ENCODE data around the gene RALGPS1. TPM values are rescaled to one million over a fixed set of nuclear protein-coding genes. Genes with fewer than 3 reads are reported as not detected.

RALGPS1 gene
- polyA plus RNA-seq, 2 of the 4 experiments (the other 2 are of a cell fraction), result 5.0 to 7.9 TPM

DNA sequence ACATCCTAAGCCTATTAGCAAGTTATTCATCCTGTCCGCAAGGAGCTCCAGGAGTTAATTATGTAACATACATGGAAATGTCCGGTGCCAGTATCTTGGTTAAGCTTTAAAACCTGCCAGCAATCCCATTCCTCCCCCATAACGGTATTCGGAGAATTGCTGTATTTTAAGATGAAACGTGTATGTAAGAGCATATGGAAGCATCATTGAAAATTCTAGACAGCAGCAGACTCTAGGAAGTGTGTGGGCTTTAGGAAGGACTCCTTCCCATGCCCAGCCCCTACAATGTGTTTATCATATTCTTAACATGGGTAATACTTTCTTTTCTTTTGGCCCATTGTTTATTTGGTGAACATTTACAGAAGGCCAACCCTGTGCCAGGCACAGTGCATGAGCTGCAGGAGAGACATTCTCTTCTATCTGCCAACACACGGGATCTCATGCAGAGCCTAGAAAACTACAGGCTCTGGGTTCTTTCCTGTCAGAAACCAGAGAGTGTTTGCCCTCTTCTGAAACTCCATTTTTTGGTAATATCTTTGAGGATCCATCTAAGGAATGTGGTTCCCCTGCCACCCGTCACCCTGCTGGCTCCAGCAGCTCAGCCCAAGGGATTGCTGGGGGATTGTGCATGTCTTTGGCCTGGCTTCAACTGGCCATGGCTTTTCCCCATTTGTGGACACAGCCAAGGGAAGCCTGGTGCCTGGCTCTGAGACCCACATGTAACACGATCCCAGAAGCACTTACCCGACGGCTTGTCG lies 192.8 kb downstream of the RALGPS1 start:
- Histone ChIP-seq H3K4me2 (no peak overlapping the region), H3K4me3 (no peak overlapping the region), H3K4me1 (no peaks in the 10 kb centered on the region; the same call in 2 of the 3 replicates), H3K9me3 (no peaks in the 10 kb centered on the region), H3K27ac (no peak overlapping the region)
- no peak for TF ChIP-seq CHD4 (IDR thresholded peaks at IDR 0.05; ENCODE audit: borderline replicate concordance)
- TF ChIP-seq FOSL2 (IDR thresholded peaks at IDR 0.05), result no peak
- TF ChIP-seq FOSL2 (CRISPR knock-in tag; IDR thresholded peaks at IDR 0.05), result no peak
- no peak for TF ChIP-seq TP53 (CRISPR knock-in tag; IDR thresholded peaks at IDR 0.05)
- TF ChIP-seq, protein P1, sequence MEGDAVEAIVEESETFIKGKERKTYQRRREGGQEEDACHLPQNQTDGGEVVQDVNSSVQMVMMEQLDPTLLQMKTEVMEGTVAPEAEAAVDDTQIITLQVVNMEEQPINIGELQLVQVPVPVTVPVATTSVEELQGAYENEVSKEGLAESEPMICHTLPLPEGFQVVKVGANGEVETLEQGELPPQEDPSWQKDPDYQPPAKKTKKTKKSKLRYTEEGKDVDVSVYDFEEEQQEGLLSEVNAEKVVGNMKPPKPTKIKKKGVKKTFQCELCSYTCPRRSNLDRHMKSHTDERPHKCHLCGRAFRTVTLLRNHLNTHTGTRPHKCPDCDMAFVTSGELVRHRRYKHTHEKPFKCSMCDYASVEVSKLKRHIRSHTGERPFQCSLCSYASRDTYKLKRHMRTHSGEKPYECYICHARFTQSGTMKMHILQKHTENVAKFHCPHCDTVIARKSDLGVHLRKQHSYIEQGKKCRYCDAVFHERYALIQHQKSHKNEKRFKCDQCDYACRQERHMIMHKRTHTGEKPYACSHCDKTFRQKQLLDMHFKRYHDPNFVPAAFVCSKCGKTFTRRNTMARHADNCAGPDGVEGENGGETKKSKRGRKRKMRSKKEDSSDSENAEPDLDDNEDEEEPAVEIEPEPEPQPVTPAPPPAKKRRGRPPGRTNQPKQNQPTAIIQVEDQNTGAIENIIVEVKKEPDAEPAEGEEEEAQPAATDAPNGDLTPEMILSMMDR (IDR thresholded peaks at IDR 0.05), result no peak
- CTCF ChIA-PET, result no interaction called here
- no peak for FAIRE-seq
- POLR2A ChIA-PET, result interaction anchor here (0.6 kb wide), 1 partner anchor 13 kb away, joined by 3 read pairs; no protein-coding TSS in a partner anchor
- 85% methylated on average over 11 of the region's 11 CpGs for WGBS (ENCODE audit: missing lambda C conversion rate)
- no peak for DNase-seq (ENCODE audit: low read depth in 1 of 2, low spot score in 1 of 2)
- ATAC-seq, result no peak

DNA sequence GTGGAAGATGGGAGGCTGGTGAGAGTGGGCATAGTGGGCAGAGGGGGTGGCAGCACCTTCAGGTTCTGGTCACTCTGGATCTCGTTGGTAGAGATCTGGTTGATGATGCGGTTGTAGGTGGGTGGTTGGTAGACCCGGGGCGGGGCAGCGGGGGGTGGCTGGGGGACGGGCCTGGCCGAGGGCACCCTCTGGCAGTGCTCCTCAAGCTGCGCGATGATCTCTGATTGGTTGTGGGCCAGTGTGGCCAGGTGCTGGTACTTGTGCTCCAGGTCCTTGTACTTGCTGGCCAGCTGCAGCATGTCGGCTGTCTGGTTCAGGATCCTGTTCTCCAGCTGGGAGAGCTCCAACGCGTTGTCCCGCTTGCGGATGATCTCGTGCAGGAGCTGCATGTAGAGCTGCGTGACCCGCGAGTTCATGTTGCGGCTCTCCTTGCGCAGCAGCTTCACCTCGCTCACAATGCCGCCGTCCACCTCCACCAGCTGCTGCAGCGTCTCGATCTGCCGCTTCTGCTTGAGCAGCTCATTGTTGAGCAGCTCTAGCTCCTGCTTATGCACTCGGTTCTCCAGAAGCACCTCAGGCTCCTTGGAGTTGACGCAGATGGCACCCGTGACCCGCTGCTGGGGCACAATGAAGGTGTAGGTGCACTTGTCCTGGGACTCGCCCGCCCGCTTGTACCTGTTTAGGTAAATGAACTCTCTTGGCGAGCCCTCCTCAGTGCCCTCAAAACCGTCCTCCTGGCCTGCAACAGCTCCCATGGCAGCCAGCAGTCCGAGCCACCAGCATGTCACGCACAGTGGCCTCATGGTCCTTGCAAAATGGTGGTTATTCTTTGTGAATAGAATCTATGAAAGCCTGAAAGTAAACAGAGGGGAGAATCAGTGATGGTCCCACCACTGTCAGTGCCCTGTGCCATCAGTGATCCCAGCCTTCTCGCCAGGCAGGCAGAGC lies 193.6 kb downstream of the RALGPS1 start:
- peaks cover 7% of the 10 kb centered on the region; the same call in 2 of the 3 replicates for H3K4me1 ChIP-seq
- no peak for ATAC-seq
- H3K4me2 ChIP-seq, result no peak overlapping the region
- H3K4me3 ChIP-seq, result no peak overlapping the region
- no peak overlapping the region for H3K27ac ChIP-seq
- POLR2A ChIA-PET, result no interaction called here
- FAIRE-seq, result no peak
- CTCF ChIA-PET, result no interaction called here
- TF ChIP-seq RAD21 (conservative IDR thresholded peaks at IDR 0.05 in 1 of 2, IDR thresholded peaks at IDR 0.05 in 1 of 2) (no peak), NFE2L2 (conservative IDR thresholded peaks at IDR 0.05; ENCODE audit: low read length) (no peak), HOXB5 (CRISPR knock-in tag; IDR thresholded peaks at IDR 0.05) (no peak), RCOR1 (IDR thresholded peaks at IDR 0.05; ENCODE audit: low read depth, low read length) (no peak), CHD4 (IDR thresholded peaks at IDR 0.05; ENCODE audit: borderline replicate concordance) (no peak), CBX2 (IDR thresholded peaks at IDR 0.05; ENCODE audit: borderline replicate concordance, low read depth) (no peak), MAFK (IDR thresholded peaks at IDR 0.05; ENCODE audit: partially characterized antibody) (no peak), BHLHE40 (IDR thresholded peaks at IDR 0.05; ENCODE audit: low read depth, low read length) (no peak), ZNF302 (CRISPR knock-in tag; IDR thresholded peaks at IDR 0.05) (no peak)
- TF ChIP-seq, protein P2, sequence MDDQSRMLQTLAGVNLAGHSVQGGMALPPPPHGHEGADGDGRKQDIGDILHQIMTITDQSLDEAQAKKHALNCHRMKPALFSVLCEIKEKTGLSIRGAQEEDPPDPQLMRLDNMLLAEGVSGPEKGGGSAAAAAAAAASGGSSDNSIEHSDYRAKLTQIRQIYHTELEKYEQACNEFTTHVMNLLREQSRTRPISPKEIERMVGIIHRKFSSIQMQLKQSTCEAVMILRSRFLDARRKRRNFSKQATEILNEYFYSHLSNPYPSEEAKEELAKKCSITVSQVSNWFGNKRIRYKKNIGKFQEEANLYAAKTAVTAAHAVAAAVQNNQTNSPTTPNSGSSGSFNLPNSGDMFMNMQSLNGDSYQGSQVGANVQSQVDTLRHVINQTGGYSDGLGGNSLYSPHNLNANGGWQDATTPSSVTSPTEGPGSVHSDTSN (IDR thresholded peaks at IDR 0.05), result no peak
- TF ChIP-seq, protein P1 (IDR thresholded peaks at IDR 0.05), result no peak
- H3K9me3 ChIP-seq, result no peaks in the 10 kb centered on the region
- no peak for DNase-seq (ENCODE audit: low read depth in 1 of 2, low spot score in 1 of 2)
- WGBS (ENCODE audit: missing lambda C conversion rate), result 88% methylated on average over 29 of the region's 38 CpGs

Data from A549 (cell line).